GM12878 (cell line): ENCODE measurements around the gene SLCO2B1. TPM values are rescaled to one million over a fixed set of nuclear protein-coding genes. Genes with fewer than 3 reads are reported as not detected.

ENCODE experiments used
- ATAC-seq: fragments of 200-7000 bp; cut with Tn5 transposase; 3 replicates; pipeline ENCODE4 v1.9.1; 2020; ENCODE audit warnings: mild to moderate bottlenecking, moderate library complexity
- BruUV-seq: library from RNA; stranded (reverse); fragments of 400-500 nt; replicated peaks from 2 replicates; lab custom pipeline; 2021; lab: Mats Ljungman, UMichigan
- CTCF ChIA-PET: fragments of 300-600 bp; sonication (Branson Sonifier 250); formaldehyde crosslinking; extraction: SDS; loops from one replicate; lab custom pipeline; 2021; ENCODE audit warnings: inconsistent platforms; lab: Yijun Ruan, JAX
- POLR2A ChIA-PET: fragments of 350-600 bp; formaldehyde crosslinking; extraction: SDS; loops from one replicate; lab custom pipeline; 2021; ENCODE audit warnings: inconsistent platforms; lab: Charles Lee
- RAD21 ChIA-PET: fragments of 300-600 bp; sonication (Branson Sonifier 250); formaldehyde crosslinking; loops from one replicate; lab custom pipeline; 2023; ENCODE audit warnings: antibody characterized with exemption; ENCODE audit not compliant: unreplicated experiment; lab: Charles Lee
- SMC1A ChIA-PET: fragments of 300-600 bp; sonication (Branson Sonifier 250); formaldehyde crosslinking; loops from one replicate; lab custom pipeline; 2023; ENCODE audit not compliant: unreplicated experiment, uncharacterized antibody; lab: Charles Lee
- DNase-seq: peaks from one replicate; pipeline ENCODE4 v3.0.0-alpha.2; 2011; ENCODE audit warnings: low read depth, low spot score
- FAIRE-seq: peaks from 3 replicates; lab custom pipeline; 2011; peaks lifted over from hg19 to GRCh38; lab: Jason Lieb, UNC
- H2AFZ ChIP-seq: 2 replicates; pipeline ENCODE4 v1.6.0; 2011; ENCODE audit warnings: low read depth, low read length, control low read depth; ENCODE audit not compliant: control insufficient read depth
- H3K27ac ChIP-seq: 2 replicates; pipeline ENCODE4 v1.5.1; 2011; ENCODE audit warnings: control low read depth; ENCODE audit not compliant: control insufficient read depth, insufficient read depth
- H3K27me3 ChIP-seq, 2 experiments: replicated peaks in 1 of 2; 2 replicates each; pipeline versions ENCODE4 v1.6.0 to v1.6.1; 2011; ENCODE audit warnings: low read length in 1 of 2; ENCODE audit not compliant: control insufficient read depth in 2 of 2, insufficient read depth in 2 of 2
- H3K36me3 ChIP-seq, 2 experiments: 2 replicates each; pipeline ENCODE4 v1.5.1; 2011; ENCODE audit warnings: low read length in 1 of 2; ENCODE audit not compliant: control insufficient read depth in 2 of 2, insufficient read depth in 2 of 2
- H3K4me1 ChIP-seq: 2 replicates; pipeline ENCODE4 v1.6.1; 2011; ENCODE audit warnings: mild to moderate bottlenecking, low read length, moderate library complexity, mixed read lengths; ENCODE audit not compliant: control insufficient read depth, insufficient read depth
- H3K4me2 ChIP-seq: 2 replicates; pipeline ENCODE4 v1.6.0; 2011; ENCODE audit warnings: control low read depth; ENCODE audit not compliant: control insufficient read depth, insufficient read depth
- H3K4me3 ChIP-seq: fragments of 200-600 bp; sonication (generic); 2 replicates; pipeline ENCODE4 v1.5.1; 2016
- H3K79me2 ChIP-seq: 2 replicates; pipeline ENCODE4 v1.6.0; 2011; ENCODE audit warnings: low read length; ENCODE audit not compliant: control insufficient read depth, insufficient read depth
- H3K9ac ChIP-seq: 2 replicates; pipeline ENCODE4 v1.8.0; 2011; ENCODE audit warnings: low read length, control low read depth, mixed read lengths; ENCODE audit not compliant: control insufficient read depth, insufficient read depth
- H3K9me3 ChIP-seq: replicated peaks from 3 replicates; pipeline ENCODE4 v1.5.1; 2011; ENCODE audit warnings: mild to moderate bottlenecking, low read length; ENCODE audit not compliant: control insufficient read depth, insufficient read depth
- H4K20me1 ChIP-seq: 2 replicates; pipeline ENCODE4 v1.6.0; 2011; ENCODE audit not compliant: control insufficient read depth, insufficient read depth
- ASH2L ChIP-seq: fragments of 300-600, 200-600 bp; sonication (generic); IDR thresholded peaks from 2 replicates; pipeline ENCODE4 v1.6.1; 2017; ENCODE audit warnings: low read depth, mild to moderate bottlenecking, borderline replicate concordance
- BCL11A ChIP-seq: IDR thresholded peaks from 2 replicates; pipeline ENCODE4 v1.6.1; 2011; ENCODE audit warnings: low read depth, low read length
- CREM ChIP-seq: IDR thresholded peaks from 2 replicates; pipeline ENCODE4 v1.6.1; 2014; ENCODE audit warnings: antibody characterized with exemption, low read depth
- DPF2 ChIP-seq: fragments of 450-650 bp; IDR thresholded peaks from 2 replicates; pipeline ENCODE4 v1.6.1; 2017; ENCODE audit warnings: mild to moderate bottlenecking
- EZH2 ChIP-seq: IDR thresholded peaks from 2 replicates; pipeline ENCODE4 v1.6.1; 2012; ENCODE audit warnings: low read depth, mild to moderate bottlenecking, control low read depth, inconsistent platforms, low read length, borderline replicate concordance; ENCODE audit not compliant: control insufficient read depth
- FOXM1 ChIP-seq: IDR thresholded peaks from 2 replicates; pipeline ENCODE4 v1.6.1; 2012; ENCODE audit warnings: low read depth, mild to moderate bottlenecking, inconsistent platforms, low read length, moderate library complexity
- NFIC ChIP-seq: IDR thresholded peaks from 2 replicates; pipeline ENCODE4 v1.6.1; 2012; ENCODE audit warnings: low read depth, mild to moderate bottlenecking, inconsistent platforms, low read length, moderate library complexity
- NFYA ChIP-seq: IDR thresholded peaks from 2 replicates; pipeline ENCODE4 v1.6.1; 2011; ENCODE audit warnings: low read depth, mild to moderate bottlenecking, low read length, improper control_type of control experiment, borderline replicate concordance
- PAX5 ChIP-seq: IDR thresholded peaks from 2 replicates; pipeline ENCODE4 v1.6.1; 2011; ENCODE audit warnings: low read depth, low read length, borderline replicate concordance
- SMC3 ChIP-seq: IDR thresholded peaks from 2 replicates; pipeline ENCODE4 v1.6.1; 2011; ENCODE audit warnings: low read length, improper control_type of control experiment, borderline replicate concordance
- WGBS: methylation state at CpG from one replicate; pipeline ENCODE4 v1.1.6; 2016; ENCODE audit warnings: low lambda C conversion rate; ENCODE audit not compliant: insufficient replicate concordance, insufficient coverage; ENCODE audit errors: missing lambda C conversion rate; 5-methylcytosine and 5-hydroxymethylcytosine counted together
- in situ Hi-C: fragments of 300-500 bp; cut with MboI; formaldehyde crosslinking; loops from 9 replicates; pipeline ENCODE4 v1.14.3; 2018; ENCODE audit warnings: mixed read lengths
- intact Hi-C: fragments of 100-400 bp; cut with micrococcal nuclease; formaldehyde crosslinking; loops from one replicate; pipeline ENCODE4 v1.14.2; 2022; ENCODE audit not compliant: unreplicated experiment
- polyA plus RNA-seq, 11 experiments: library from polyadenylated mRNA; depleted of rRNA in 4 of 11; unstranded in 6 of 11; stranded (reverse) in 5 of 11; fragments of >200 nt; fragmentation: Nextera tagmentation in 4 of 11; fragmentation: Illumina TruSeq in 1 of 11; extraction: Ambion mirVana in 4 of 11; extraction: Trizol in 1 of 11; gene quantifications; 1 replicate in 1 of 11; 2 replicates in 10 of 11; pipeline versions ENCODE4 v1.2.1 to v1.2.3, GENCODE V29; 2011 to 2016; ENCODE audit warnings: inconsistent platforms in 2 of 11, missing spikeins in 2 of 11, low read depth in 1 of 11
- total RNA-seq, 4 experiments: library from RNA; depleted of rRNA in 3 of 4; stranded (reverse); fragments of >200 nt in 3 of 4; fragmentation: Illumina TruSeq in 1 of 4; extraction: Trizol in 1 of 4; gene quantifications; 2 replicates each; pipeline versions ENCODE4 v1.2.1 to v1.2.3, GENCODE V29; 2013 to 2021
- TF ChIP-seq, protein P1 (sequence below): fragments of 450-650 bp; IDR thresholded peaks from 2 replicates; pipeline ENCODE4 v1.6.1; 2017; ENCODE audit warnings: mild to moderate bottlenecking
- TF ChIP-seq, protein P2 (sequence below): fragments of 150-350 bp; IDR thresholded peaks from 2 replicates; pipeline ENCODE4 v1.6.1; 2016; ENCODE audit warnings: low read depth, low read length

The SLCO2B1 gene
- total and polyA plus RNA-seq, 10 of the 15 experiments (the other 5 are each of a cell fraction or from before 2014, with no cell fraction given) = 0.05 to 3.5 (median 0.93) TPM; not detected in 2

GRCh38 chr11:75203138-75203537 is 52.2 kb downstream of the SLCO2B1 start:
- no peaks in the 10 kb centered on the region for H3K4me1 ChIP-seq
- H4K20me1 ChIP-seq = no peaks in the 10 kb centered on the region
- SMC1A ChIA-PET = interaction anchor here (1.0 to 8.3 kb wide), 4 partner anchors 16 to 180 kb away, joined by 3 to 111 read pairs (median 4); no protein-coding TSS in a partner anchor
- no peak for FAIRE-seq
- no peak overlapping the region for H3K27ac ChIP-seq
- no peak overlapping the region for H2AFZ ChIP-seq
- intact Hi-C loops (no loop called here), in situ Hi-C loops (loop anchor here (5.0 kb wide), 2 partner anchors 56 to 181 kb away; no protein-coding TSS in a partner anchor)
- H3K9ac ChIP-seq = no peak overlapping the region
- POLR2A ChIA-PET = no interaction called here
- H3K27me3 ChIP-seq = peaks cover 0 to 4% of the 10 kb centered on the region in 2 experiments; a peak in 2 of 4 replicates
- no peak for TF ChIP-seq PAX5
- no peak for TF ChIP-seq BCL11A
- no peak for TF ChIP-seq CREM
- H3K4me2 ChIP-seq = no peak overlapping the region
- no TSS peak for BruUV-seq
- no peak for DNase-seq
- no peaks in the 10 kb centered on the region for H3K36me3 ChIP-seq
- RAD21 ChIA-PET = interaction anchor here (2.2 to 8.9 kb wide), 4 partner anchors 60 to 274 kb away, joined by 5 to 132 read pairs (median 47); no protein-coding TSS in a partner anchor
- 40% methylated on average over 13 of the region's 13 CpGs for WGBS
- no peak overlapping the region for H3K4me3 ChIP-seq
- no peaks in the 10 kb centered on the region for H3K79me2 ChIP-seq
- CTCF ChIA-PET = interaction anchor here (0.8 to 10.2 kb wide), 9 partner anchors 11 to 501 kb away, joined by 3 to 232 read pairs (median 3); no protein-coding TSS in a partner anchor
- no peak for ATAC-seq
- H3K9me3 ChIP-seq = no peaks in the 10 kb centered on the region

DNA sequence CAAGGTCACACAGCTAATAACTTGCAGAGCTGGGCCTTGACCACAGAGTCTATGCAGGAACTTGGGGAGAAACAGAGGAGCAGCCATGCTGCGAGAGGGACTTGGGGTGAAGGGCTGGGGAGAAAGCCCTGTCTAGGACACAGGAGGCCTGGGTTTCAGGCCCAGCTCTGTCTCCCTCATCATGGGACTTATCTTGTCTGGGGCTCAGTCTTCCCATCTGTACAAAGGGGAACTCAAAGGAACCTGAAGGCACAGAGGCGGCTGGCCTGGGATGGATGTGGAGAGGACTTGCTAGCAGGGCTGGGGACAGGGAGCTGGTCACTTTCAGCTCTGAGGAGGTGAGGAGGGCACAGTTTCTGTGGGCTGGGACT is 52.7 kb downstream of the SLCO2B1 start:
- no peak overlapping the region for H3K4me3 ChIP-seq
- no peak overlapping the region for H3K4me2 ChIP-seq
- ChIA-PET SMC1A (interaction anchor here (1.0 to 8.3 kb wide), 5 partner anchors 16 to 263 kb away, joined by 3 to 111 read pairs (median 4); no protein-coding TSS in a partner anchor), RAD21 (interaction anchor here (2.2 to 8.9 kb wide), 4 partner anchors 61 to 274 kb away, joined by 5 to 132 read pairs (median 47); no protein-coding TSS in a partner anchor), POLR2A (no interaction called here), CTCF (interaction anchor here (0.8 to 10.2 kb wide), 10 partner anchors 14 to 501 kb away, joined by 3 to 232 read pairs (median 4); no protein-coding TSS in a partner anchor)
- BruUV-seq = no TSS peak
- no peaks in the 10 kb centered on the region for H3K79me2 ChIP-seq
- H3K27me3 ChIP-seq = peaks cover 0 to 4% of the 10 kb centered on the region in 2 experiments; a peak in 1 of 4 replicates
- no peak overlapping the region for H3K27ac ChIP-seq
- no peak for ATAC-seq
- no peaks in the 10 kb centered on the region for H4K20me1 ChIP-seq
- no peak overlapping the region for H3K9ac ChIP-seq
- DNase-seq = no peak
- no peak overlapping the region for H2AFZ ChIP-seq
- no peaks in the 10 kb centered on the region for H3K36me3 ChIP-seq
- 28% methylated on average over 2 of the region's 2 CpGs for WGBS
- no peaks in the 10 kb centered on the region for H3K4me1 ChIP-seq
- H3K9me3 ChIP-seq = no peaks in the 10 kb centered on the region
- in situ Hi-C loops (loop anchor here (5.0 kb wide), 2 partner anchors 56 to 181 kb away; no protein-coding TSS in a partner anchor), intact Hi-C loops (no loop called here)
- no peak for FAIRE-seq
- TF ChIP-seq NFYA (no peak), ASH2L (no peak), SMC3 (no peak), DPF2 (no peak), EZH2 (no peak), FOXM1 (no peak), NFIC (no peak)
- TF ChIP-seq, protein P1, sequence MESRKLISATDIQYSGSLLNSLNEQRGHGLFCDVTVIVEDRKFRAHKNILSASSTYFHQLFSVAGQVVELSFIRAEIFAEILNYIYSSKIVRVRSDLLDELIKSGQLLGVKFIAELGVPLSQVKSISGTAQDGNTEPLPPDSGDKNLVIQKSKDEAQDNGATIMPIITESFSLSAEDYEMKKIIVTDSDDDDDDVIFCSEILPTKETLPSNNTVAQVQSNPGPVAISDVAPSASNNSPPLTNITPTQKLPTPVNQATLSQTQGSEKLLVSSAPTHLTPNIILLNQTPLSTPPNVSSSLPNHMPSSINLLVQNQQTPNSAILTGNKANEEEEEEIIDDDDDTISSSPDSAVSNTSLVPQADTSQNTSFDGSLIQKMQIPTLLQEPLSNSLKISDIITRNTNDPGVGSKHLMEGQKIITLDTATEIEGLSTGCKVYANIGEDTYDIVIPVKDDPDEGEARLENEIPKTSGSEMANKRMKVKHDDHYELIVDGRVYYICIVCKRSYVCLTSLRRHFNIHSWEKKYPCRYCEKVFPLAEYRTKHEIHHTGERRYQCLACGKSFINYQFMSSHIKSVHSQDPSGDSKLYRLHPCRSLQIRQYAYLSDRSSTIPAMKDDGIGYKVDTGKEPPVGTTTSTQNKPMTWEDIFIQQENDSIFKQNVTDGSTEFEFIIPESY = no peak
- TF ChIP-seq, protein P2, sequence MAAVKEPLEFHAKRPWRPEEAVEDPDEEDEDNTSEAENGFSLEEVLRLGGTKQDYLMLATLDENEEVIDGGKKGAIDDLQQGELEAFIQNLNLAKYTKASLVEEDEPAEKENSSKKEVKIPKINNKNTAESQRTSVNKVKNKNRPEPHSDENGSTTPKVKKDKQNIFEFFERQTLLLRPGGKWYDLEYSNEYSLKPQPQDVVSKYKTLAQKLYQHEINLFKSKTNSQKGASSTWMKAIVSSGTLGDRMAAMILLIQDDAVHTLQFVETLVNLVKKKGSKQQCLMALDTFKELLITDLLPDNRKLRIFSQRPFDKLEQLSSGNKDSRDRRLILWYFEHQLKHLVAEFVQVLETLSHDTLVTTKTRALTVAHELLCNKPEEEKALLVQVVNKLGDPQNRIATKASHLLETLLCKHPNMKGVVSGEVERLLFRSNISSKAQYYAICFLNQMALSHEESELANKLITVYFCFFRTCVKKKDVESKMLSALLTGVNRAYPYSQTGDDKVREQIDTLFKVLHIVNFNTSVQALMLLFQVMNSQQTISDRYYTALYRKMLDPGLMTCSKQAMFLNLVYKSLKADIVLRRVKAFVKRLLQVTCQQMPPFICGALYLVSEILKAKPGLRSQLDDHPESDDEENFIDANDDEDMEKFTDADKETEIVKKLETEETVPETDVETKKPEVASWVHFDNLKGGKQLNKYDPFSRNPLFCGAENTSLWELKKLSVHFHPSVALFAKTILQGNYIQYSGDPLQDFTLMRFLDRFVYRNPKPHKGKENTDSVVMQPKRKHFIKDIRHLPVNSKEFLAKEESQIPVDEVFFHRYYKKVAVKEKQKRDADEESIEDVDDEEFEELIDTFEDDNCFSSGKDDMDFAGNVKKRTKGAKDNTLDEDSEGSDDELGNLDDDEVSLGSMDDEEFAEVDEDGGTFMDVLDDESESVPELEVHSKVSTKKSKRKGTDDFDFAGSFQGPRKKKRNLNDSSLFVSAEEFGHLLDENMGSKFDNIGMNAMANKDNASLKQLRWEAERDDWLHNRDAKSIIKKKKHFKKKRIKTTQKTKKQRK = no peak
